Activated CD4-positive, alpha-beta T cell treated with anti-CD3 and anti-CD28 coated beads, Interleukin-2, amount 50 U/mL, for 24 hours (primary cell): ENCODE results near the gene RANBP3L.
"Not testable (repeated sequence)": the region's sequence is repeated elsewhere in the genome, so short reads cannot be mapped to it uniquely, and the experiment has no call there.

Source experiments
- DNase-seq, 2 donors: peaks; one replicate each; pipeline ENCODE4 v3.0.0-alpha.2; 2020; ENCODE audit warnings: low read depth in 1 of 2, low spot score in 1 of 2

Gene RANBP3L, protein sequence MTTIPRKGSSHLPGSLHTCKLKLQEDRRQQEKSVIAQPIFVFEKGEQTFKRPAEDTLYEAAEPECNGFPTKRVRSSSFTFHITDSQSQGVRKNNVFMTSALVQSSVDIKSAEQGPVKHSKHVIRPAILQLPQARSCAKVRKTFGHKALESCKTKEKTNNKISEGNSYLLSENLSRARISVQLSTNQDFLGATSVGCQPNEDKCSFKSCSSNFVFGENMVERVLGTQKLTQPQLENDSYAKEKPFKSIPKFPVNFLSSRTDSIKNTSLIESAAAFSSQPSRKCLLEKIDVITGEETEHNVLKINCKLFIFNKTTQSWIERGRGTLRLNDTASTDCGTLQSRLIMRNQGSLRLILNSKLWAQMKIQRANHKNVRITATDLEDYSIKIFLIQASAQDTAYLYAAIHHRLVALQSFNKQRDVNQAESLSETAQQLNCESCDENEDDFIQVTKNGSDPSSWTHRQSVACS

DNA sequence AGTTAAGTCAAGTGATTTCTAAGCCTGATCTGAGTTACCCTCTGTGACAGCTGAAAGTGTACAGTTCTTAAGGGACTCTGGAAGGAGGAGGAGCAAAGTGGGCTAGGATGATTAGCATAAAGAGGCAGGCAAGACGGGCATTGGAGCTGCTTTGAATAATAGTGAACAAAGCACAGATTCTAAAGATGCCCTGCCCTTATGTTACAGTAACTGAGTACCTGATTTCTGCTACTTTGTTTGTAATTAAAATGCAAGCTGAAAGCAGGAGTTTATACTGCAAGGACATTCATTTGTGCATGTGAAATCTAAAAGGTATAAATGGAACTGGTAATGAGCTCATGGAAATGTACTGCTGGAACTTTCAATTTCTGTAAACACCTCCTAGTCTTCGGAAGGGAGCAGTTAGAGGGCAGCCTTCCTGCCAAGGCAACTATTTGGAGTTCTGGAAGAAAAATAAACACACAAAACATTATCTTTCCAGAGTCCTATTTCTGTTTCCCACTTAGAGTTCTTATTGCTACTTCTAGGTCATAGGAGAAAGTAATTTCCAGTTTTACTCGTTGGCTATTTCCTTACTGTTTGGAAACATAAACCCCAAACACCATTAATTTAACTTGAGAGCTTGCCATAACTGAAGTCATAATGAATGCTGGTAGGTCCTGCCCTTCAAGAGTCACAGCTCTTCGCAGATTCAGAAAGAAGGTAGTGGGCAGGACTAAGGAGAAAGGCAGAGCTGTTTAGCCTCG, at the start of gene RANBP3L:
RANBP3L (minus strand) TSS at position 45 of the 746 bp plus-strand sequence. CDS start 486 bp downstream, outside the sequence.
- DNase-seq: no peak

DNA sequence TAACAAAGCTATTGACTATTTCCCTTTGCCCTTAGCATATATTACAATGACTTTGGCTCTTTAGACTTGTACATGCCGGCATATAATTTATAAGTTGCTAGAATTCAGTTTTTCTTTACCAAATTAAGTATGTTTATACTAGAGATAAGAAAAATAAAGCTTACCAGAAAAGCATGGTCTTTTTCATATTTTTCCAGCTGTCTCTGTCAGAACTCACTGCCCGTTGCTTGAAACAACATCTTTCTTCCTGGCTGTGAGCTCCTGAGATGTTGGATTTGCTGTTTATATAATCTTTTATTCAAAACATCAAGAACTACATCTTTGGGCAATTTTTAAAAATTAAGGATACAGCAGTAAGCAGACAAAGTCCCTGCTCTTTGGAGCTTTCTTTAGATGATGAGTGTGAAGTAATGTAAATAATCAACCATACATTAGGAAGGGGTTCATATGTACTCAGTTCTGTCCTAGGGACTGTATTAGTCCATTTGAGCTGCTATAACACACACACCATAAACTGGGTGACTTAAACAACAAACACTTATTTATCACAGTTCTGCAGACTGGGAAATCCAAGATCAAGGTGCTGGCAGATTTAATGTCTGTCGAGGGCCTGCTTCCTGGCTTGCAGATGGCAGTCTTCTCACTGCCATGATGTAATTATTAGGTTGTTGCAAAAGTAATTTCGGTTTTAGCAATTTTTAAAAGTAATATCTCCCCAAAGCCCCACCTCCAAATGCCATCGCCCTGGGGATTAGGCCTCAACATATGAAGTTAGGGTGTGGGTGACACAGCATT, 45.4 kb upstream of the RANBP3L start:
- no peak for DNase-seq

DNA sequence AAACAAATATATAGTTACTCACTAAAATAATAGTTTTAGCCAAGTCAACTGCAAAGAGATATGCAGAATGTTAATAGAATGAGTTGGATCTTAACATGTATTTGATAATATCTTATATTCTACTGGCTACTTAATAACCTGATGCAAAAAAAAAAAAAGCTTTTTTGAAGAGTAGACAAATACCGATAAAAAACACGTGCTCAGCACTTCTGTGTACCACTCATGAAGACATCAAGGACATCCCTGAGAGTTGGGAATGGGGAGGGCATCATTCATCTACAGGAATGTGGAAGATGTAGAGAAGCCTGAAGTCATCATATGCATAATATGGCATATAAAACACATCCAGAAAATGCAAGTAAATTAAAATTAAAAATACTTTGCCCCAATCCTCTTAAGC, 43.2 kb upstream of the RANBP3L start:
- no peak for DNase-seq

DNA sequence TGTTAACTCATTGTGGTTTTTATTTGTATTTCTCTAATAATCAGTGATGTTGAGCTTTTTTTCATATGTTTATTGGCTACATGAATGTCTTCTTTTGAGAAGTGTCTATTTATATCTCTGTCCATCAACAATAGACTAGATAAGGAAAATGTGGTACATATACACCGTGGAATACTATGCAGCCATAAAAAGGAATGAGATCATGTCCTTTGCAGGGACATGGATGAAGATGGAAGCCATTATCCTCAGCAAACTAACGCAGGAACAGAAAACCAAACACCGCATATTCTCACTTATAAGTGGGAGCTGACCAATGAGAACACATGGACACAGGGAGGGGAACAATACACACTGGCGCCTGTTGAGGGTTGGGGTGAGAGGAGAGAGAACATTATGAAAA, 40.0 kb upstream of the RANBP3L start:
- not testable (repeated sequence) for DNase-seq

DNA sequence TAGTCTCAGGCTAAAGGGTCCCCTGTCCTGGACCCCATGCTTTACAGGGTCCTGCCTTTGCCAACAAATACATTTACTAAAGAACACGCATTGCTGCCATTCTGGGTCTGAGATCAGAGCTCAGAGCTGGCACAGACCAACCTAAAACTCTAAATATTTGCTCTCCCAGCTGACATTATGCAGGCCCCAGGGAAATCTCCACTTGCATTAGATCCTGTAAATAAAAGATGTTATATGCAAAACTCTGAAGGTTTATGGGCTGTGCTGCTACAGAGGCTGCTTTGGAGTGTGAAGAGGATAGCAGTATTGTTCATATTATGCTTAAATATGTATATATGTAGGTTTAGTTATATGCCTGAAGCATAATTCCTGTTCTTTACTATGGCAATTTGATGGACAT, 35.9 kb upstream of the RANBP3L start:
- no peak for DNase-seq

DNA sequence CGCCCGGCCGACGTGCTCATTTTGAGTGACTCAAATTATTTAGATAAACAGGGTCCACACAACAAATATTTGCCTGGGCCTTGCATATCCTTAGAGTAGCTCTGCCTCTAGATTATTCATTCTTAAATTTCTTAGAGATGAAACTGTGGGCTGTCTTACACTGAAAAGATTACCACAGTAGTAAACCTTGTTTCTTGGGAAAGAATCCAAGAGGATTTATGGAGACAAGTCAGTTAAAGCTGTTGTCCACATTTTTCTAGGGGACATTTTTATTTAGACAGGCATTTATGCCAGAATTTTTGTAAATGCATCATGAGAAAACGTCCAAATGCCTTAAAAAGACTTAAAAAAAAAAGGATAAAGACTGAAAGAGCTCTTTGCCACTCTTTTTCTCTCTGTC, 32.6 kb upstream of the RANBP3L start:
- no peak for DNase-seq

DNA sequence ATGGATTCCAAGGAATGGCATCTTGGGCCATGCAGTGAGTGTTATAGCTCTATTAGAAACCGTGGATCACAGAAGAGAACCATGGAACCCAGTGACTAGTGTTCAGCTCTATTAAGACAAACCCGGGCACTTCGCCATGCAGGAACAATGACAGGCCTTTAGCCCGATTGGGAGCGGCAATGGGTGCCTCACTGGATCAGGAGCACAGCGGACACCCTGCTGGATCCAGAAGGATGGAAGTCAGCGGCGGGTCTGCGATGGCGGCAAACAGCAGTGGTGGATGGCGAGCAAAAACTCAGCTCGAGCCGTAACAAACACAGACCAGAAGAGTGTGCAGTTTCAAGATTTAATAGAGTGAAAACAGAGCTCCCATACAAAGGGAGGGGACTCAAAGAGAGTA, 31.0 kb upstream of the RANBP3L start:
- DNase-seq: not testable (repeated sequence)

DNA sequence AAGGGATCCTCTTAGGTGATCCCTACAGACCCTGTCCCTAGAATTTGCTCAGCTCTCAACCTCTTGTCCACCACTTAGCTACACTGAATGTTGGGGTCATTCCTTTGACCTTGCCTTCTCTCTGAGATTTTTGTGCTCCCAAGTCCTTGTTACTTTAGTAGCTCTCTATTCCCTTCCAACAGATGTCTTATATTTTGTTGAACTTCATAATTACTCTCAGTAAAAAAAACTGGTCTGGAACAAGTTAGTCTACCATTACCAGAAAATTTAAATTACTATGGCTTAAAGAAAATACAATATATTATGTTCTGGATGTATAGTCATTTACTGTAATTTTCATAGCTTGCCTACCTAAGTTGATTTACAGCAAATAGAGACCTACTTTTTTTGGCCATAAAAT, 23.5 kb upstream of the RANBP3L start:
- no peak for DNase-seq

DNA sequence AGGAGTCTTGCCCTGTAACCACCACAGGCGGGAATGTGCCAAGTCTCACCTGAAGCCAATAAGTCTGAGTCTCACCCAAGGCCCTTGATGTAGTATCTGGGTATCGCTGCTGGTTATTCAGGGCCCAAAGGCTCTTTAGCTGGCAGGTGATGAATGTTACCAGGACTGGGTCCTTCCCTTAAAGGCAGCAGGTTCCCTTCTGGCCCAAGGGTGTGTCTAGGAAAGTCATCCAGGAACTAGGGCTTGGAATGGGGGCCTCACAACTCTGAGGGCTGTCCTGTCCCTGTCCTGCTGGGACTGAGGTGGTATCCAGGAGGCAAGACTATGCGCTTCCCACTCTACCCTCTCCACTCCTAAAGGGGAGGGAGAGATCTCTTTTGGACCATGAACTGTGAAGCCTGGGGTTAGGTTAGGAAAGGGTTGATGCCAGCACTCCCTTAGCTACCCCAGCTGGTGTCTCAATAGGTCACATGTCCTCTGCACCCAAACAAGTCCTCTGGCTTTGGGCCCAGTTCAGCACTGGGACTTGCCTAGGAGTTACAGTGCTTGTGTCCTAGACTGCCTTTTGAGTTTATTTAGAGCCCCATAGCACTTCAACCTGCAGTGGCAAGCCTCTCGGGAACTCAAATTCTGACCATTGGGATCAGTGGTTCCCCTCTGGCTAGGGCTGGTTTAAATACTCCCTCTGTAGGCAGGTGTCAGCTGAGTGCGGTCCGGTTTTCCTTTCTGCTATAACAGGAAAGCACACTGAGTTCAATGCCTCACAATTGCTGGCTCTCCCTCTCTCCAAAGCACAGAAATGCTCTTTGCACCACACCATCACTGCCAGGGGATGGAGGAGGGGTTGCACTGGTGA, 22.5 kb upstream of the RANBP3L start:
- DNase-seq: no peak

DNA sequence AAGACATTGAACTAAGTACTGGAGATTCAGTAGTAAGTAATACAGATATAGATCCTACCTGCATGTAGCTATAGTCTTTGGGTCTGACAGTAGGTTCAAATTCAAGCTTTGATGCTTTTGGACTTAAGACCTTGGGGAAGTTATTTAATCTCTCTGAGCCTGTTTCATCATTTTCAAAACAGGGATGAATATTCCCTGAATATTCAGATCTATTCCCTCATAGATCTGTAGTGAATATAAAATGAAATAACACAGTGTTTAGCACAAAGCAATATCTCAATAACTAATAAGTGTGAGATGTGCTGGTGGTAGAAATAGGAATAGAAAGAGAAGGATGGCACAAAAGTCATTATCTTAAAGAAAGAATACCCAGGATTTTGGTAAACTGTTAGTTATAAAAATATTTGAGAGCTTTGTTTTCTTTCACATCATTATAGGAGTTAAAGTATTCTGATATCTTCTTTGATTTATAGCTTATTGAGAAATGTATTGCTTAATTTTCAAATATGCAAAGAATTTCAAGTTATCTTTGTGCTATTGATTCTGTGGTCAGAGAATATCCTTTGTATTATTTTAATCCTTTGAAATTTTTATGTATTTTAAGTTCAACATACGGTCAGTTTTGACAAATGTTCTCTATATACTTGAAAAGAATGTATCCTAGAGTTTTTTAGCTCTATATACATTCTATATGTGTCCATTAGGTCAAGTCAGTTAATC, 11.4 kb upstream of the RANBP3L start:
- no peak for DNase-seq

DNA sequence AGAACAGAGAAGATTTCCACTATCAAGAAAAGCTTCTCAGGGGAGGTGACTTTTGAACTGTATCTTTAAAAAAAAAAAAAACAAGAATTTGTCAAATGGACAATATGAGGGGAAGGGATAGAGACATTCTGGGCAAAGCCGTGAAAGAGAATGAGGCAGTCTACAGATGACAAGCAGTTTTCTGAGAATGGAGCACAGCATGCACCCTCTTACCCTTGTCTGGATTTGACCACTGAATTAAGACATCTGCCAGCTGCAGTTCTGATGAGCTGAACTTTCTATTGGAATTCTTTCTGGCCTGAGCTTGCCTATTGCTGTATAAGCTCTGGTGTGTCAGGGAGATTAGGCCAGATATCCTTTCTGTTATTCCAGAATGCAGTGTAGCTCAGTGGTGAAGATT, 10.3 kb upstream of the RANBP3L start:
- no peak for DNase-seq

DNA sequence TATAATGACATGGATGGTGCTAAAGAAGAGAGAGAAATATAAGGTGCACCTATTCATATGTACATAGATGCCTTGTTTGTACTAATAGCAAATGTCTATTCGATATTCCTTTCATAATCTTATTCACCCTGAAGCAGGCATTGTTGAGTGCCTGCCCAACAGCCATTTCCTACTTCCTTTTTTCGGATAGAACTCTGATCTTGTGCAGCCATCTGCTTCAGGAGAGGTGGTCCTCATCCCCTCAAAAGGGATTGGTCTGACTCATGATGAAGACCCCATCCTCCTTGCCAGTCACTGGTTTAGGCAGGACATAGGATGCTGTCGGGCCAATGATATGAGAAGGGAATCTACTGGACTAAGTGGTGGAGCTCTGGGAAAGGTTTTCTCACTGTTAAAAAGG, 8.4 kb upstream of the RANBP3L start:
- no peak for DNase-seq

DNA sequence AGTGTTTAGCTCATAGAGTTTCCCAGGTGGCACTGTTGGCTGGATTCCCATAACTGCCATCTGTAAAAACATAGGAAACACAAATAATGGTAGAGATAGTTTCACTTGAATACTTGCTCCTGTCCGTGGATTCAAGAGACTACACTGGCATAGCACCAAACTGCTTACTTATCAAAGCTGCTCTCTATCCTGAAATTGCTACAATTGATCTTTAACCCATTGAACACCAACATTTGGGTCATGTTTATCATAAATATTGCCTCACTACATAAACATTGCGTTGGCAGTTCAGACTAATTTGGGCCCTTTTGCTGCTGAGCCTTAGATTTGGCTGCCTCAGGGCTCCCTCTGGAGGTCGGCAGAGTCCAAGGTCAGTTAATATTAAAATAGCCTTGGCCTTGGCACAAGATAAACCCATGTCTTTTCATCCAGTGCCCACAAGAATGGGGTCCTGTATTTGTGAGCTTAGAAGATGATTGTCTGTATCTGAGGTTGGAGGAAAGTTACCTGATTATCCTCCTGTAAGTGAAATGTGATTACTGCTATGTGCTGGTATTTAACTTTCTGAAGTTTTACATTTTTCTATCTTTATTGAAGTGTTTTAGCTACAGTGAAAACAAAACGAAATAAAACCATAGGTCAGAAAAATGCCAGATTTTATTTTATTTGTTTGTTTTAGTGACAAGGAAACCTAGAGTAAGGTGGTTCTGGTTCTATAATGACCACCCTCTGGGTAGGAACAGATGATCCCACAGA, 4.0 kb upstream of the RANBP3L start:
- no peak for DNase-seq

DNA sequence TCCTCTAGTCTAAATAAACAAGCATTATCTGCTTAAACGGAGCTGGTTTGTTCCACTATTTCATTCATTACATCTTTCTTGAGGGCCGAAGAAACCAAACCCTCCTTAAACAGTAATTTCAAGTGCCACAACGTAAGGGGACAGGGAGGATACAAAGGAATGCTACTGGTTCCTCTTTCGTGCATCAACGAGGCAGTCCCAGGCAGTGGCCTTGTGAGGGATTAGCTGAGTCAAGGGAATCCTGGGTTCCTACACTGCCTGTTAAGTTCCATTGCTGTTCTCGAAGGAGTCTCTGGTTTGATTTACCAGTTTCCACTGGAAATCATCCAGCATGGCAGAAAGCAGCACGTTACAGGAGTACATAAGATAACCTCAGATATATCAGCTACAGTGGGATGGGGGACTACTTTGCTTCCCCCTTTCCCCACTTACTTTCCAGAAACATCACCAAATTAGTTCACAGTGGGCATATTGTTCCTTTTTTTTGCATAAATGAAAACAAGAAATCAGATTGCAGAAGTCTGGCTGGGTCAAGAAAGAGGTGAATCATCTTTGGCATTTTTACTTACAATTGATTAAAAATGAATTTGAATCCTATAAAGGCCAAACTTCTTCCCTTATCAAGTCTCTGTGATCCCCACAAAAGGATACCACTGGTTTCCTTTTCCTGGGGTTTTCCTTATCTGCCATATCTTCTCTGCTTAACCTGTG, 2.5 kb upstream of the RANBP3L start:
- DNase-seq: no peak

DNA sequence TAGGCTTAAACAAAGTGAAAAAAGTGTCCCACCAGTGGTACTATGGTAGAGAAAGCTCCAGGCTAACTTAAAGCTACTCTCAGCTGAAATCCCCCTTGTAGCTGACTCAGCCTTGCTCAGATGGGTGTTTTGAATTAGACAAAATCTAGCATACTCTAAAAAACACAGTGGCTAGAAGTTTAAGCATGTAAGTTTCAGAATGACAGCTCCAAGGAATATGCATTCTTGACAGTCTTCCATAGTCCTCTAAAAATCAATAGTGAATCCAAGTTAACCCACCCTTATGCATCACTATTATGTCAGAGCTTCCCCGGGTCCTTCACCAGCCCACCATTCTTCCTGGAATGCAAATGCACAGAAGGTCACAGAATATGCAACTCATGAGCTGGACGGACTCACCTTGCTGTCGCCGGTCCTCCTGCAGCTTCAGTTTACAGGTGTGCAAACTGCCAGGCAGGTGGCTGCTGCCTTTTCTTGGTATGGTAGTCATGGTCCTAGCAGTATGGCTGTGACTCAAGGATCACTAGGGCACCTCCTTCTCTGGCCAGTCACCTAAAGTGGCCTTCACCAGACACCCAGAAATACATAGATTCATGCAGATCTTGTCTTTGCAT, 668 bp downstream of the RANBP3L start:
- no peak for DNase-seq

DNA sequence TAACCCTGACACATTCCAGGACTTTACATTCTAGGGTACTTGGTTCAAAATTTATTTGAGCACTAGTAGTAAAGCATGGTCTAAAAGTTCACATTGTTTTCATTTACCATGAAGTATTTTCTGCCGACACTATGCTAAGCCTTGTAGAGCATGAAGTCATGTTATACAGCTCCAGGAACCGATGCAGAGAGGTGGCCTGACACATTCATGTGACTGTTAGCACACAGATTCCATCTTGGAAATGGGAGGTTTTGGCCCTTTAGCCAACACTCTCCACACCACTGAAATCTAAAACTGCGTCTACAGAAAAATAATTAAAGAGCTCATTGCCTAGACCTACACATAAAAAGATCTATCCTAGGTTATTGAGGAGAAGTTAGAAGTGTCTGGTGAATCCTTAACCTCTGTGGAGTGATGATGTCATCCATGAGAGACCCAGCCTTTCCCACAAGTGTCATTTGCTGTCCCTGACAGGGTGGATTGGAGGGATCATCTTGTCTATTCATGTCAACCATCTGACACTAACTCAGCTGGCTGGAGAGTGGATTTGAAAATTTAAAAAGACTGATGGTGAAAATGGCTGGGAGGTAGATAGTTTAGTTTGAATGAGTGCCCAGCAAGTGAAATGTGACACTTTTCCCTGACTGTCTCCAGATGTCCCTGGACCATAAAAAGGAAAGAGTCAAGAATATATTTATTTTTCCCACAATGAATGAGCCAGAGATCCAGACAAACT, 1.3 kb downstream of the RANBP3L start:
- no peak for DNase-seq

DNA sequence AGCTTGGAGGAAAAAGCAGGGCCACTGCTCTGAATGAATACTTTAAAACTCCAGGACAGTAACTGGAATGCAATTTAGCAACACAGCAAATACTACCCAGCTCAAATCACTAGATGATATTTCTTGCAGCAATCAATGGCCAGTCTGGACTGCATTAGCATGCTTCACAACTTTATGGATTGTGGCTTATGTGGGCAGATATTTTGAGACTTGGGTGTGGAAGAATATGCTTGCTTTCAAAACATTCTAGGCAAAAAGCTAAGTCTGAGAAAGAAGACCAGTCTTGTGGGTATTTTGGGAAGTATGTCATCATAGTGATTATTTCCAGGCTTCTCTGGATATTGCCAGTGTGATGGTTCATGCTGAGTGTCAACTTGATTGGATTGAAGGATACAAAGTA, 3.1 kb downstream of the RANBP3L start:
- DNase-seq: no peak

DNA sequence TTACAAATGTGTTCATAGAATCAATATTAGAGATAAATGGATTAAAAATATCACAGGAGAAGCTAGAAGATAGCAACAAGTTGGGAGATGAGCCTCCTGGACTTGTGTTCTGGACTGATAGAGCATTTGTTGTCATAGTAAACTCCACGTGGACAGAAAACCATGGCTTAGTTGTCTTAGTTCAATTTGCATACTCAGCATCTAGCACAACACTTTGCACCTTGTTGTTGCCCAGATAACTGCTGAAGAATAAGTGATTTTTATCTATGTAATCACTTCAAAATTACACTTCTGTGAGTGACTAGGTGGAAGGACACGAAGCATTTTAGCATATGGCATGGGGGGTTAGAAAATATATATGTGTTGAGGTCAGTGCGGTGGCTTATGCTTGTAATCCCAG, 4.0 kb downstream of the RANBP3L start:
- DNase-seq: no peak
